HepG2 (cell line): ENCODE measurements around the gene SERTAD2. TPM values are rescaled to one million over a fixed set of nuclear protein-coding genes. Genes with fewer than 3 reads are reported as not detected.
A peak's percentile ranks its signal among the peaks of the same experiment; 100 is the strongest.

Experiments used
- AHDC1 ChIP-seq: sonication (generic); formaldehyde crosslinking; IDR thresholded peaks from 2 replicates; pipeline ENCODE4 v1.5.1; 2020; ENCODE audit warnings: mild to moderate bottlenecking, missing genetic modification reagents, borderline replicate concordance
- ASH2L ChIP-seq: fragments of 300-600, 200-600 bp; sonication (generic); IDR thresholded peaks from 2 replicates; pipeline ENCODE4 v1.7.0; 2017; ENCODE audit warnings: low read depth, mild to moderate bottlenecking, moderate library complexity, mixed read lengths, low read length; ENCODE audit not compliant: insufficient read length
- HMGXB4 ChIP-seq, 2 experiments: sonication (generic) in 1 of 2; formaldehyde crosslinking in 1 of 2; IDR thresholded peaks; 2 replicates each; pipeline versions ENCODE4 v1.4.0 to v1.6.1; 2018 to 2020; ENCODE audit warnings: missing genetic modification reagents in 2 of 2, borderline replicate concordance in 1 of 2, low read depth in 1 of 2, mild to moderate bottlenecking in 1 of 2, missing biosample characterization in 1 of 2
- HOXD1 ChIP-seq: sonication (generic); formaldehyde crosslinking; IDR thresholded peaks from 2 replicates; pipeline ENCODE4 v1.5.0; 2020; ENCODE audit warnings: missing genetic modification reagents
- MED13 ChIP-seq: sonication (generic); formaldehyde crosslinking; IDR thresholded peaks from 2 replicates; pipeline ENCODE4 v1.5.0; 2020; ENCODE audit warnings: missing genetic modification reagents
- U2AF2 ChIP-seq: fragments of 200-400 bp; formaldehyde crosslinking; IDR thresholded peaks from 2 replicates; pipeline ENCODE4 v1.6.1; 2017; ENCODE audit warnings: low read depth, mild to moderate bottlenecking, low read length
- ZFP41 ChIP-seq: sonication (generic); formaldehyde crosslinking; IDR thresholded peaks from 2 replicates; pipeline ENCODE4 v1.4.0; 2020; ENCODE audit warnings: mild to moderate bottlenecking, missing genetic modification reagents, borderline replicate concordance
- ZNF160 ChIP-seq: sonication (generic); formaldehyde crosslinking; IDR thresholded peaks from 2 replicates; pipeline ENCODE4 v1.8.0; 2022; ENCODE audit warnings: mild to moderate bottlenecking, inconsistent platforms, missing genetic modification reagents
- ZNF318 ChIP-seq: sonication (generic); formaldehyde crosslinking; IDR thresholded peaks from 2 replicates; pipeline ENCODE4 v1.4.0; 2020; ENCODE audit warnings: mild to moderate bottlenecking, missing genetic modification reagents
- ZNF430 ChIP-seq: sonication (generic); formaldehyde crosslinking; IDR thresholded peaks from 2 replicates; pipeline ENCODE4 v1.9.0; 2021; ENCODE audit warnings: mild to moderate bottlenecking, missing genetic modification reagents
- polyA plus RNA-seq, 8 experiments: library from polyadenylated mRNA; depleted of rRNA in 3 of 8; stranded (reverse) in 7 of 8; unstranded in 1 of 8; fragments of >200 nt; fragmentation: Illumina TruSeq in 4 of 8; extraction: Trizol in 4 of 8; gene quantifications; 2 replicates each; pipeline versions ENCODE4 v1.2.1 to v1.2.3, GENCODE V29; 2011 to 2016; ENCODE audit warnings: low read depth in 4 of 8, missing spikeins in 1 of 8, mixed read lengths in 1 of 8; ENCODE audit not compliant: insufficient read depth in 1 of 8
- total RNA-seq, 5 experiments: library from RNA; depleted of rRNA; stranded (reverse); fragments of >200 nt; fragmentation: Illumina TruSeq; extraction: Trizol; gene quantifications; 2 replicates each; pipeline ENCODE4 v1.2.3, GENCODE V29; 2016; ENCODE audit warnings: low read depth in 1 of 5

SERTAD2 gene
- total and polyA plus RNA-seq, 2 of the 13 experiments (the other 11 are each of a cell fraction or from before 2014, with no cell fraction given), result 6.7 to 22.6 TPM

GRCh38 chr2:64646007-64646880, 7.5 kb downstream of the SERTAD2 start (continued):
- no peak; the same call in 1 of the 2 replicates for TF ChIP-seq AHDC1 (CRISPR knock-in tag)
- TF ChIP-seq HOXD1 (CRISPR knock-in tag), result no peak
- no peak for TF ChIP-seq ZNF430 (CRISPR knock-in tag)
- no peak for TF ChIP-seq MED13 (CRISPR knock-in tag)
- peak; percentile 26 to 76; a peak in 2 of 4 replicates for TF ChIP-seq HMGXB4 (CRISPR knock-in tag; IDR thresholded peaks at IDR 0.05; ENCODE audit: borderline replicate concordance in 1 of 2, low read depth in 1 of 2)
- no peak for TF ChIP-seq ZNF318 (CRISPR knock-in tag)
- no peak for TF ChIP-seq ZNF160
- TF ChIP-seq ZFP41 (CRISPR knock-in tag), result no peak
- TF ChIP-seq ASH2L, result peak; percentile 37
- TF ChIP-seq U2AF2, result no peak
